Stimulated activated CD8-positive, alpha-beta memory T cell treated with anti-CD3 and anti-CD28 coated beads, Interleukin-7, amount 100 ng/mL, for 1 hour (primary cell): ENCODE measurements around the gene MEIOB.

Experiments
- DNase-seq, 2 donors: peaks; one replicate each; pipeline ENCODE4 v3.0.0-alpha.2; 2020; ENCODE audit warnings: low read depth in 2 of 2

Gene MEIOB

GRCh38 chr16:1788095-1788707 lies 83.8 kb downstream of the MEIOB start:
- no peak for DNase-seq

GRCh38 chr16:1787322-1788094 lies 84.5 kb downstream of the MEIOB start:
- no peak for DNase-seq

- no peak for DNase-seq
These were observed 85.0 kb downstream of the MEIOB start for GRCh38 chr16:1787056-1787321.

GRCh38 chr16:1786242-1787055 lies 85.5 kb downstream of the MEIOB start:
- DNase-seq = no peak

- DNase-seq = no peak
These were observed 86.2 kb downstream of the MEIOB start for GRCh38 chr16:1785846-1786170.

GRCh38 chr16:1784977-1785845 lies 86.8 kb downstream of the MEIOB start:
- no peak for DNase-seq
